A549 (cell line): ENCODE data around the gene MYO1H.

Source experiments
- CBX2 ChIP-seq: fragments of 200-600 bp; sonication (generic); IDR thresholded peaks from 2 replicates; pipeline ENCODE4 v1.6.1; 2016; ENCODE audit warnings: low read depth, mild to moderate bottlenecking, borderline replicate concordance
- CEBPB ChIP-seq, 2 experiments: fragments of >200 bp in 1 of 2; sonication (Bioruptor Twin) in 1 of 2; formaldehyde crosslinking in 1 of 2; IDR thresholded peaks; 2 replicates each; pipeline ENCODE4 v1.6.1; 2012 to 2016
- E2F6 ChIP-seq: IDR thresholded peaks from 2 replicates; pipeline ENCODE4 v1.6.1; 2012; ENCODE audit warnings: low read depth, borderline replicate concordance
- EHMT2 ChIP-seq: fragments of 200-600 bp; sonication (generic); IDR thresholded peaks from 2 replicates; pipeline ENCODE4 v1.6.1; 2016; ENCODE audit warnings: antibody characterized with exemption, low read depth, mild to moderate bottlenecking, moderate library complexity
- EP300 ChIP-seq, 2 experiments: fragments of >200 bp; sonication (Bioruptor Twin); formaldehyde crosslinking; IDR thresholded peaks; 2 replicates in 1 of 2; 3 replicates in 1 of 2; pipeline ENCODE4 v1.6.1; 2016 to 2017
- ESRRA ChIP-seq: fragments of 150-350 bp; IDR thresholded peaks from 2 replicates; pipeline ENCODE4 v1.6.1; 2014; ENCODE audit warnings: mild to moderate bottlenecking, low read length, borderline replicate concordance
- MYC ChIP-seq: IDR thresholded peaks from 2 replicates; pipeline ENCODE4 v1.6.1; 2012; ENCODE audit warnings: mild to moderate bottlenecking, inconsistent platforms, low read length, improper control_type of control experiment, borderline replicate concordance
- POLR2A ChIP-seq: IDR thresholded peaks from 2 replicates; pipeline ENCODE4 v1.6.1; 2012; ENCODE audit warnings: mild to moderate bottlenecking, low read length
- RNF2 ChIP-seq: fragments of 200-600 bp; sonication (generic); IDR thresholded peaks from 2 replicates; pipeline ENCODE4 v1.6.1; 2016; ENCODE audit warnings: low read depth, mild to moderate bottlenecking, antibody characterized with exemption, moderate library complexity, borderline replicate concordance
- TF ChIP-seq, protein P1 (sequence below): fragments of 450-650 bp; IDR thresholded peaks from 2 replicates; pipeline ENCODE4 v1.6.1; 2014; ENCODE audit warnings: antibody characterized with exemption
- TF ChIP-seq, protein P2 (sequence below): fragments of >200 bp; sonication (Bioruptor Twin); formaldehyde crosslinking; IDR thresholded peaks from 3 replicates; pipeline ENCODE4 v1.5.1; 2016

DNA sequence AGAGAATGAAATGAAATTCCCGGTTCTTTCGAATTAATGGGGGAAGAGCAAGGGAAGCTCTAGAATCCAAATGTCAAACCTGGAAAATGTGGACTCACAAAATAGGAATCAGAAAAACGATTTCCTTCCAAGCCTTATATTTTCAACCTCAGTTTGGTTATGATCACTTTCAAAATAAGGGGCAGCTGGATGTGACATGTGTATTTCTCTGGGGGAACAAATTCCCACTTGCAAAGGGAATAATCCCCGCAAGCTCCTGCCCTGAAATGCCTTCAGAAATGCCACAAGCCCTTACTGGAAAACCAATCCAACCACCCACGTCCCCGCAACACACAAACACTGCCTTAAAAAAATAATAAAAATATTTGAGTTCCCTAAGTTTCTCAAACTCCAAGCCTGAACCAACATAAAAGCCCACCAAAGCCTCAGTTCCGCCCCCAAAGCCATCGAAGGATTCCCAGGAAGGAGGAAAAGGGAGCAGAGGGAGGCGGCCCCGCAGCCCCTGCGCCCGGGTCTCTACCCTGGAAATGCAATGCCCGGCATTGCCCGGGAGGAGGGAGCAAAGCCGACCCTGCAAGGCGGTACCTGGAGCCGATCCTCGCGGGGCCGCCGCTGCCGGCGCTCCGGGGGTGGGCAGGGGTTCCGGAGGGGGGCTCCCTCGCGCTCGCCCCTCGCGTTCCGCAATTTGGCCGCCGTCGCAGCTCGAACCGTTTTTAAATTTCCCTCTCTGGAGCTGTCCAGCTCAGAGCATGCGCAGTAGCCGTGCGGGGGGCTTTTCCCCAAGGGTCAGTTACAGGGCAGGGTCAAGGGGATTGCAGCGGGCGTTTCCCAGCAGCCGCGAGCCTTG lies 38.9 kb upstream of the MYO1H start, which contains the start of gene FOXN4:
- TF ChIP-seq CEBPB (IDR thresholded peaks at IDR 0.05) (no peak), MYC (no peak), POLR2A (no peak), E2F6 (peak; percentile 88), ESRRA (no peak), EP300 (IDR thresholded peaks at IDR 0.05) (no peak), RNF2 (0 out of 2 replicates have a peak, but pooled peaks have one; percentile 85), CBX2 (no peak), EHMT2 (no peak)
- TF ChIP-seq, protein P1, sequence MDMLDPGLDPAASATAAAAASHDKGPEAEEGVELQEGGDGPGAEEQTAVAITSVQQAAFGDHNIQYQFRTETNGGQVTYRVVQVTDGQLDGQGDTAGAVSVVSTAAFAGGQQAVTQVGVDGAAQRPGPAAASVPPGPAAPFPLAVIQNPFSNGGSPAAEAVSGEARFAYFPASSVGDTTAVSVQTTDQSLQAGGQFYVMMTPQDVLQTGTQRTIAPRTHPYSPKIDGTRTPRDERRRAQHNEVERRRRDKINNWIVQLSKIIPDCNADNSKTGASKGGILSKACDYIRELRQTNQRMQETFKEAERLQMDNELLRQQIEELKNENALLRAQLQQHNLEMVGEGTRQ, result no peak
- TF ChIP-seq, protein P2, sequence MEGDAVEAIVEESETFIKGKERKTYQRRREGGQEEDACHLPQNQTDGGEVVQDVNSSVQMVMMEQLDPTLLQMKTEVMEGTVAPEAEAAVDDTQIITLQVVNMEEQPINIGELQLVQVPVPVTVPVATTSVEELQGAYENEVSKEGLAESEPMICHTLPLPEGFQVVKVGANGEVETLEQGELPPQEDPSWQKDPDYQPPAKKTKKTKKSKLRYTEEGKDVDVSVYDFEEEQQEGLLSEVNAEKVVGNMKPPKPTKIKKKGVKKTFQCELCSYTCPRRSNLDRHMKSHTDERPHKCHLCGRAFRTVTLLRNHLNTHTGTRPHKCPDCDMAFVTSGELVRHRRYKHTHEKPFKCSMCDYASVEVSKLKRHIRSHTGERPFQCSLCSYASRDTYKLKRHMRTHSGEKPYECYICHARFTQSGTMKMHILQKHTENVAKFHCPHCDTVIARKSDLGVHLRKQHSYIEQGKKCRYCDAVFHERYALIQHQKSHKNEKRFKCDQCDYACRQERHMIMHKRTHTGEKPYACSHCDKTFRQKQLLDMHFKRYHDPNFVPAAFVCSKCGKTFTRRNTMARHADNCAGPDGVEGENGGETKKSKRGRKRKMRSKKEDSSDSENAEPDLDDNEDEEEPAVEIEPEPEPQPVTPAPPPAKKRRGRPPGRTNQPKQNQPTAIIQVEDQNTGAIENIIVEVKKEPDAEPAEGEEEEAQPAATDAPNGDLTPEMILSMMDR, result no peak
